IMR-90 (cell line): ENCODE measurements around the gene APMAP. TPM values are rescaled to one million over a fixed set of nuclear protein-coding genes. Genes with fewer than 3 reads are reported as not detected.

ENCODE experiments used
- ATAC-seq: fragments of 200-7000 bp; cut with Tn5 transposase; 2 replicates; pipeline ENCODE4 v1.9.1; 2020; ENCODE audit warnings: low read depth, mild to moderate bottlenecking, moderate library complexity
- BruUV-seq: library from RNA; stranded (reverse); fragments of 400-500 nt; replicated peaks from 2 replicates; lab custom pipeline; 2021; lab: Mats Ljungman, UMichigan
- CTCF ChIA-PET: fragments of 300-600 bp; formaldehyde crosslinking; extraction: SDS; loops from one replicate; lab custom pipeline; 2021; ENCODE audit warnings: antibody characterized with exemption; lab: Yijun Ruan, JAX
- POLR2A ChIA-PET: fragments of 300-600 bp; sonication (Branson Sonifier 250); formaldehyde crosslinking; loops from one replicate; lab custom pipeline; 2022; ENCODE audit warnings: antibody characterized with exemption; ENCODE audit not compliant: unreplicated experiment; lab: Charles Lee
- DNase-seq: peaks from one replicate; pipeline ENCODE4 v3.0.0; 2013
- H2AFZ ChIP-seq: replicated peaks from 2 replicates; pipeline ENCODE3; 2013; ENCODE audit warnings: low read length, mild to moderate bottlenecking; ENCODE audit not compliant: poor library complexity
- H2AK5ac ChIP-seq: 2 replicates; pipeline ENCODE4 v1.6.1; 2013; ENCODE audit warnings: low read depth, low read length, inconsistent platforms
- H2AK9ac ChIP-seq: replicated peaks from 2 replicates; pipeline ENCODE3; 2013; ENCODE audit warnings: mild to moderate bottlenecking, low read depth, low read length, moderate library complexity; ENCODE audit not compliant: poor library complexity
- H2BK120ac ChIP-seq: 2 replicates; pipeline ENCODE4 v1.6.1; 2013; ENCODE audit warnings: low read depth, low read length, inconsistent platforms
- H2BK15ac ChIP-seq: 3 replicates; pipeline ENCODE4 v1.6.1; 2013; ENCODE audit warnings: low read depth, low read length, inconsistent platforms
- H2BK20ac ChIP-seq: 2 replicates; pipeline ENCODE4 v1.6.1; 2013; ENCODE audit warnings: low read depth, mild to moderate bottlenecking, inconsistent platforms, low read length, moderate library complexity
- H2BK5ac ChIP-seq: 2 replicates; pipeline ENCODE4 v1.6.1; 2013; ENCODE audit warnings: mild to moderate bottlenecking, low read depth, low read length, inconsistent platforms; ENCODE audit not compliant: poor library complexity, severe bottlenecking
- H3K14ac ChIP-seq: replicated peaks from 2 replicates; pipeline ENCODE4 v1.6.1; 2013; ENCODE audit warnings: low read depth, low read length, inconsistent platforms
- H3K18ac ChIP-seq: 2 replicates; pipeline ENCODE4 v1.6.1; 2013; ENCODE audit warnings: low read depth, low read length, control low read depth
- H3K23ac ChIP-seq: 2 replicates; pipeline ENCODE4 v1.6.1; 2013; ENCODE audit warnings: low read depth, low read length, inconsistent platforms
- H3K27ac ChIP-seq: 2 replicates; pipeline ENCODE4 v1.5.1; 2013; ENCODE audit warnings: mild to moderate bottlenecking, control low read depth, low read length; ENCODE audit not compliant: insufficient read depth
- H3K27me3 ChIP-seq: 2 replicates; pipeline ENCODE4 v1.6.1; 2013; ENCODE audit warnings: low read length; ENCODE audit not compliant: control insufficient read depth, insufficient read depth
- H3K36me3 ChIP-seq: 2 replicates; pipeline ENCODE4 v1.6.1; 2013; ENCODE audit warnings: low read length, mixed read lengths; ENCODE audit not compliant: control insufficient read depth, insufficient read depth
- H3K4ac ChIP-seq: 2 replicates; pipeline ENCODE4 v1.6.1; 2013; ENCODE audit warnings: low read depth, low read length, inconsistent platforms
- H3K4me1 ChIP-seq: 2 replicates; pipeline ENCODE4 v1.6.1; 2013; ENCODE audit warnings: low read length, mixed read lengths; ENCODE audit not compliant: control insufficient read depth, insufficient read depth
- H3K4me2 ChIP-seq: 2 replicates; pipeline ENCODE4 v1.6.1; 2013; ENCODE audit warnings: low read depth, mild to moderate bottlenecking, control low read depth, low read length, moderate library complexity
- H3K4me3 ChIP-seq: 2 replicates; pipeline ENCODE4 v1.5.1; 2013; ENCODE audit warnings: low read depth, mild to moderate bottlenecking, control low read depth, low read length, moderate library complexity; ENCODE audit not compliant: insufficient read depth
- H3K56ac ChIP-seq: 2 replicates; pipeline ENCODE4 v1.6.1; 2013; ENCODE audit warnings: low read length, inconsistent platforms; ENCODE audit not compliant: insufficient read depth; ENCODE audit errors: extremely low read depth
- H3K79me1 ChIP-seq, 2 experiments: 2 replicates each; pipeline ENCODE4 v1.6.1; 2013; ENCODE audit warnings: low read length in 2 of 2, inconsistent platforms in 1 of 2, low read depth in 1 of 2
- H3K9ac ChIP-seq: 2 replicates; pipeline ENCODE4 v1.6.1; 2013; ENCODE audit warnings: low read depth, low read length, control low read depth
- H3K9me1 ChIP-seq: 2 replicates; pipeline ENCODE4 v1.6.1; 2013; ENCODE audit warnings: low read length, inconsistent platforms; ENCODE audit not compliant: insufficient read depth
- H3K9me3 ChIP-seq: 2 replicates; pipeline ENCODE4 v1.6.1; 2013; ENCODE audit warnings: low read length; ENCODE audit not compliant: control insufficient read depth, insufficient read depth
- H4K20me1 ChIP-seq: 2 replicates; pipeline ENCODE4 v1.6.1; 2013; ENCODE audit warnings: low read length, inconsistent platforms; ENCODE audit not compliant: insufficient read depth
- H4K5ac ChIP-seq: 2 replicates; pipeline ENCODE4 v1.6.1; 2013; ENCODE audit warnings: mild to moderate bottlenecking, low read depth, low read length, control low read depth
- H4K8ac ChIP-seq, 2 experiments: 2 replicates each; pipeline ENCODE4 v1.6.1; 2013; ENCODE audit warnings: low read depth in 2 of 2, low read length in 2 of 2, control low read depth in 1 of 2, inconsistent platforms in 1 of 2
- H4K91ac ChIP-seq: 2 replicates; pipeline ENCODE4 v1.6.1; 2013; ENCODE audit warnings: low read depth, low read length, inconsistent platforms; ENCODE audit not compliant: insufficient read depth
- BHLHE40 ChIP-seq: fragments of 150-350 bp; IDR thresholded peaks from 2 replicates; pipeline ENCODE4 v1.6.1; 2016; ENCODE audit warnings: mild to moderate bottlenecking, low read depth, low read length
- CEBPB ChIP-seq: IDR thresholded peaks from 2 replicates; pipeline ENCODE4 v1.6.1; 2012; ENCODE audit warnings: low read depth, low read length, improper control_type of control experiment
- CHD1 ChIP-seq: IDR thresholded peaks from 2 replicates; pipeline ENCODE4 v1.6.1; 2012; ENCODE audit warnings: low read depth, low read length, improper control_type of control experiment
- FOS ChIP-seq: fragments of 150-350 bp; IDR thresholded peaks from 2 replicates; pipeline ENCODE4 v1.6.1; 2016; ENCODE audit warnings: low read depth, low read length
- MAZ ChIP-seq: IDR thresholded peaks from 2 replicates; pipeline ENCODE4 v1.6.1; 2012; ENCODE audit warnings: low read depth, mild to moderate bottlenecking, low read length, improper control_type of control experiment, moderate library complexity, borderline replicate concordance
- MXI1 ChIP-seq: IDR thresholded peaks from 2 replicates; pipeline ENCODE4 v1.6.1; 2012; ENCODE audit warnings: low read depth, mild to moderate bottlenecking, low read length, moderate library complexity, borderline replicate concordance
- NFE2L2 ChIP-seq: fragments of 150-350 bp; IDR thresholded peaks from 2 replicates; pipeline ENCODE4 v1.6.1; 2016; ENCODE audit warnings: low read depth, mild to moderate bottlenecking, low read length
- POLR2A ChIP-seq: IDR thresholded peaks from 2 replicates; pipeline ENCODE4 v1.6.1; 2012; ENCODE audit warnings: mild to moderate bottlenecking, low read depth, low read length
- RAD21 ChIP-seq: IDR thresholded peaks from 2 replicates; pipeline ENCODE4 v1.6.1; 2012; ENCODE audit warnings: low read length, improper control_type of control experiment
- RCOR1 ChIP-seq: IDR thresholded peaks from 2 replicates; pipeline ENCODE4 v1.6.1; 2012; ENCODE audit warnings: mild to moderate bottlenecking, low read length, improper control_type of control experiment; ENCODE audit not compliant: insufficient replicate concordance
- RFX5 ChIP-seq: IDR thresholded peaks from 2 replicates; pipeline ENCODE4 v1.8.0; 2012; ENCODE audit warnings: low read depth, mild to moderate bottlenecking, low read length, moderate library complexity
- SMC3 ChIP-seq: fragments of 150-350 bp; IDR thresholded peaks from 2 replicates; pipeline ENCODE4 v1.6.1; 2016; ENCODE audit warnings: low read depth, mild to moderate bottlenecking, antibody characterized with exemption, low read length, moderate library complexity
- WGBS, 2 experiments: methylation state at CpG; one replicate each; pipeline versions ENCODE4 v1.1.5 to v1.1.7; 2013; ENCODE audit warnings: missing lambda C conversion rate in 2 of 2; ENCODE audit not compliant: insufficient read length in 1 of 2; ENCODE audit errors: extremely low coverage in 2 of 2; 5-methylcytosine and 5-hydroxymethylcytosine counted together
- dilution Hi-C: fragments of 300-500 bp; cut with HindIII; formaldehyde crosslinking; loops from one replicate; pipeline ENCODE4 v1.14.3; 2018; ENCODE audit warnings: low sequenced_read_pairs; ENCODE audit not compliant: unreplicated experiment
- in situ Hi-C: fragments of 300-500 bp; cut with MboI; formaldehyde crosslinking; loops from 3 replicates; pipeline ENCODE4 v1.14.3; 2019; ENCODE audit warnings: low sequenced_read_pairs, inconsistent platforms, mixed read lengths
- intact Hi-C: fragments of 100-400 bp; cut with micrococcal nuclease; formaldehyde crosslinking; loops from 2 replicates; pipeline ENCODE4 v1.10.0; 2022
- polyA plus RNA-seq, 3 experiments: library from polyadenylated mRNA; depleted of rRNA; stranded (reverse); fragments of >200 nt; gene quantifications; 2 replicates each; pipeline ENCODE4 v1.2.3, GENCODE V29; 2012; ENCODE audit warnings: low replicate concordance in 1 of 3
- total RNA-seq: library from RNA; depleted of rRNA; stranded (reverse); fragments of >200 nt; gene quantifications from 2 replicates; pipeline ENCODE4 v1.2.3, GENCODE V29; 2012
- TF ChIP-seq, protein P1 (sequence below): fragments of 150-350 bp; IDR thresholded peaks from 2 replicates; pipeline ENCODE4 v1.6.1; 2016; ENCODE audit warnings: low read depth, mild to moderate bottlenecking, low read length, moderate library complexity, borderline replicate concordance
- TF ChIP-seq, protein P2 (sequence below): fragments of 150-350 bp; IDR thresholded peaks from 2 replicates; pipeline ENCODE4 v1.6.1; 2017; ENCODE audit warnings: mild to moderate bottlenecking, antibody characterized with exemption, low read length, low read depth

Gene APMAP
- total and polyA plus RNA-seq, 2 of the 4 experiments (the other 2 are of a cell fraction), result 67.2 to 88.8 TPM

DNA sequence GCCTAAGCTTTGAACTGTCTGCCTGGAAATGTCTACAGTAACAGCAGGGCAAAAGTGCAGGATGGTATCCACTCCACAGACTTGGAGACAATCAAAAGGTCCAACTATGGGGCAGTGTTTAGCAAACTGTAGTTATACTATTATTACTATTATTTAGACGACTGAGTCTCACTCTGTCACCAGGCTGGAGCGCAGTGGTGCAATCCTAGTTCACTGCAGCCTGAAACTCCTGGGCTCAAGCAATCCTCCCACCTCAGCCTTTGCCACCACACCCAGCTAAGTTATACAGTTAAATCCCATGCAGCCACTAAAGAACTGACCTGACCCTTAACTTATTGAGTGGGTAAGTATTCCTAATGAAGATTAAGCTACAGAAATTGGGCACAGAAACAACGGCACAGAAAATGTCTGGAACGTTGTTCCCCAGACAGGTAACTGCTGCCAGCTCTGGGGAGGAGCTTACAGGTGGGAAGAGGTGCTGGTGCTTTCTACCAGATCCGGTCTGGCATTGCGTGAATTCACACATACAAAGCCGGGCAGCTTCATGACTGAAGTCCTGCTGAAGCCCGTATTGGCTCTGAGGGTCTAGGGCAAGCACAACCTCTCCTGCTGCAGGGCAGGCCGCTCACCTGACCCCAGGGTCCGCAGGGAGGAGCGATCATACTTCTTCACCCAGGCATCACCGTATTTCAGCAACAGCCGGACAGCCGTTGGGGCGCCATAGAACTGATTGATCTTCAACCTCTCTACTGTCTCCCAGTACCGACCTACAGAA, 27.0 kb upstream of the APMAP start (continued):
- no peak for TF ChIP-seq NFE2L2

DNA sequence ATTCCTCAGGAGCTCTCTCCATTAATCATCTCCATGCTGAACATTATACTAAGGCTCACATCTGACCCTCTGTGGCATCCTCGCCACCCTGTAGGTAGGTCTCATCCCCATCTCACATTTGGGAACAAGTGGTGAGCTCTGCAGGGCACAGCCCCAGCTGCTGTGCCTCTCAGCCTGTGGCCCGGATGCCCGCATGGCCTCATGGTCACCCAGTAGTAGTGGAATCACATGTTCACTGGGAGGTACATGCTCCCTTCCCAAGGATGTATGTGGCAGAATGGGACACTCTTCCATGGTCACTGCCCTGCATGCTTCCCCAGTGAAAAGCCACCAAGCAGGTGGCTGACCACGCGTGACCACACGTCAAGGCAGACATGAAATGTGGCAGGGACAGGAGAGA, 26.3 kb upstream of the APMAP start:
- Histone ChIP-seq H3K4me2 (no peak overlapping the region), H2BK120ac (no peak overlapping the region), H4K5ac (no peak overlapping the region), H3K4ac (no peak overlapping the region), H2AK5ac (no peak overlapping the region), H3K4me1 (peaks cover 2% of the 10 kb centered on the region; the same call in 1 of the 2 replicates), H3K14ac (no peak overlapping the region), H3K9me3 (no peaks in the 10 kb centered on the region), H2BK15ac (no peak overlapping the region), H3K79me1 (no peaks in the 10 kb centered on the region), H4K20me1 (no peaks in the 10 kb centered on the region), H3K18ac (no peak overlapping the region), H3K56ac (no peak overlapping the region), H3K23ac (no peak overlapping the region), H2BK5ac (no peak overlapping the region), H2AK9ac (peak overlapping the region; percentile 72), H3K4me3 (no peak overlapping the region), H3K9ac (no peak overlapping the region), H3K9me1 (0 out of 2 replicates have a peak, but pooled peaks cover 3% of the 10 kb centered on the region), H2AFZ (no peak overlapping the region), H4K91ac (no peak overlapping the region), H4K8ac (no peak overlapping the region), H2BK20ac (no peak overlapping the region), H3K27ac (no peak overlapping the region), H3K27me3 (peaks cover 3% of the 10 kb centered on the region; the same call in 1 of the 2 replicates), H3K36me3 (no peaks in the 10 kb centered on the region)
- POLR2A ChIA-PET, result no interaction called here
- ATAC-seq, result no peak
- 90% methylated on average over 2 of the region's 6 CpGs; no CpG with 5 or more reads in 1 of the 2 experiments for WGBS, 2 experiments
- in situ Hi-C loops (no loop called here), intact Hi-C loops (no loop called here), dilution Hi-C loops (no loop called here)
- CTCF ChIA-PET, result no interaction called here
- BruUV-seq, result no TSS peak
- no peak for DNase-seq
- no peak for TF ChIP-seq SMC3
- no peak for TF ChIP-seq MAZ
- TF ChIP-seq BHLHE40, result no peak
- TF ChIP-seq, protein P1, sequence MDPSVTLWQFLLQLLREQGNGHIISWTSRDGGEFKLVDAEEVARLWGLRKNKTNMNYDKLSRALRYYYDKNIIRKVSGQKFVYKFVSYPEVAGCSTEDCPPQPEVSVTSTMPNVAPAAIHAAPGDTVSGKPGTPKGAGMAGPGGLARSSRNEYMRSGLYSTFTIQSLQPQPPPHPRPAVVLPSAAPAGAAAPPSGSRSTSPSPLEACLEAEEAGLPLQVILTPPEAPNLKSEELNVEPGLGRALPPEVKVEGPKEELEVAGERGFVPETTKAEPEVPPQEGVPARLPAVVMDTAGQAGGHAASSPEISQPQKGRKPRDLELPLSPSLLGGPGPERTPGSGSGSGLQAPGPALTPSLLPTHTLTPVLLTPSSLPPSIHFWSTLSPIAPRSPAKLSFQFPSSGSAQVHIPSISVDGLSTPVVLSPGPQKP, result no peak
- TF ChIP-seq RCOR1, result no peak
- TF ChIP-seq POLR2A, result no peak
- no peak for TF ChIP-seq CHD1
- TF ChIP-seq RFX5, result no peak
- TF ChIP-seq, protein P2, sequence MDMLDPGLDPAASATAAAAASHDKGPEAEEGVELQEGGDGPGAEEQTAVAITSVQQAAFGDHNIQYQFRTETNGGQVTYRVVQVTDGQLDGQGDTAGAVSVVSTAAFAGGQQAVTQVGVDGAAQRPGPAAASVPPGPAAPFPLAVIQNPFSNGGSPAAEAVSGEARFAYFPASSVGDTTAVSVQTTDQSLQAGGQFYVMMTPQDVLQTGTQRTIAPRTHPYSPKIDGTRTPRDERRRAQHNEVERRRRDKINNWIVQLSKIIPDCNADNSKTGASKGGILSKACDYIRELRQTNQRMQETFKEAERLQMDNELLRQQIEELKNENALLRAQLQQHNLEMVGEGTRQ, result no peak
- TF ChIP-seq CEBPB, result no peak
- no peak for TF ChIP-seq FOS
- no peak for TF ChIP-seq RAD21
- no peak for TF ChIP-seq MXI1
